WI38 (cell line): ENCODE measurements around the gene CCDC138.

Experiments
- H3K4me3 ChIP-seq: 2 replicates; pipeline ENCODE4 v1.5.1; 2011; ENCODE audit warnings: low read depth, mild to moderate bottlenecking, control low read depth, low read length
- CTCF ChIP-seq: IDR thresholded peaks from 2 replicates; pipeline ENCODE4 v1.5.1; 2012; ENCODE audit warnings: low read depth, mild to moderate bottlenecking, control low read depth, low read length

Gene CCDC138

DNA sequence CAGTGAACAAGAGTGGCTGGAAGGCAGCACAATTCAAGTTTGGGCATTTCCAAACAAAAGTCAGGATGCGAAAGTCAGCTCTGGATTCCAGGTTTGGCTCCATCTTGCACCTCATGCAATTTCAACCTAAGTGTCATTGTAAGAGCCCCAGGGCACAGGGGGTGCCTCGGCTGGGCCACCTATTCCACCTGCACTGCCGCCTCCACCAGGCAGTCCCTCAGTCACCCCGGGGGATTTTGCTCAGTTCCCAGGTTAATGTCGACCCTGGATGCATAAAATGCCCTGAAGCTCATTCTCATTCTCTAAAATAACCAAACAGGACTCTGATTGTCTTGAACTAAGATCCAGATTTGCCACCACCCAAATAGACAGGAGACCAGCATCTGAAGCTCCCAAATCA, 124.8 kb downstream of the CCDC138 start:
- TF ChIP-seq CTCF: no peak
- H3K4me3 ChIP-seq: no peak overlapping the region

DNA sequence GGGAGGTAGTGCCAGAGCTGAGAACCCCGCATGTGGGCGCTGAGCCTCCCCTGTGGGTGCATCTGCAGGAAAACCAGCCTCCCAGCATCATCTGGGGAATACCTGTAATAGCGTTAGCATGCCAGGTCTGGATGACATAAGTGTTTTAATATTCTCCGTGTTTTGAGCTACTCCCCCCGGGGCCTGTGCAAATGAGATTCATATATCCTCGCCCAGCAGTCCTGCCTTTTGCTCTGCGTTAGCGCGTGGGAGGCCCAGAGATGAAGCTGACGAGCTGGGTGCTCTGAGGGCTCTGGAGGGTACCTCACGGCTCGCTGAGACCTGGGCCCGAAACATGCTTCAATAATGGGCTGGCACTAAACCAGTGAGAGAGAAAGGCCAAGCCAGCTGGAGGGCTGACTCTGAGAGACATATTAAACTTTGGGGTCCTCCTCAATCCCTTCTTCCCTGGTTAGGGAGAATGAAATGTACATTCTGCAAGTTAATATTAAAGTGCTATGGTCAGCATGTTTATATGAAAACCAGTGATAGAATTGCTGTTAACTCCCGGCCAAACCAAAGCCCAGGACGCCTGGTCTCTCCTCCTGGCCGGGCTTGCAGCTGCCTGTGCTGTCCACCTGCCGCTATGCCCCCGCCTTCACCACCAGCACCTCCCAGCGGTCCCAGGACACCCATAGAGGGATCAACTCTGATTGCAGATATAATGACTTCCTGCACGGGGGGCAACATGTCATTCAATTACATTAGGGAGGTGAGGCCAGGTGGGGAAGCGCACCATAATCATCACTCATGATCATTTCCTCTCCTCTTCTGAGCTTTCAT, 125.4 kb downstream of the CCDC138 start:
- TF ChIP-seq CTCF: no peak
- H3K4me3 ChIP-seq: no peak overlapping the region

DNA sequence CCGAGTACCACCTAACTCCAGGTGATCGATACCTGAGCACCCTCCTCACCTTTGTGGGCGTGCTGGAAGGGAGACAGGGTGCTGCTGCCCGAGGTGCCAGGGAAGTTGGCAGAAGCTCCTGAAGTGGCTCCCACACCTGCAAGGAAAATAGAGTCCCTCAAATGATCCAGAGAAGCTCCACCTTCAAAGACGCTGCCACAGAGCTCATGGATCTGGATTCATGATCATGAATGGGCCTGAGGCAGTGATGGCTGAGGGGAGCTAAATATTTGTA, 126.0 kb downstream of the CCDC138 start:
- H3K4me3 ChIP-seq: no peak overlapping the region
- TF ChIP-seq CTCF: no peak

DNA sequence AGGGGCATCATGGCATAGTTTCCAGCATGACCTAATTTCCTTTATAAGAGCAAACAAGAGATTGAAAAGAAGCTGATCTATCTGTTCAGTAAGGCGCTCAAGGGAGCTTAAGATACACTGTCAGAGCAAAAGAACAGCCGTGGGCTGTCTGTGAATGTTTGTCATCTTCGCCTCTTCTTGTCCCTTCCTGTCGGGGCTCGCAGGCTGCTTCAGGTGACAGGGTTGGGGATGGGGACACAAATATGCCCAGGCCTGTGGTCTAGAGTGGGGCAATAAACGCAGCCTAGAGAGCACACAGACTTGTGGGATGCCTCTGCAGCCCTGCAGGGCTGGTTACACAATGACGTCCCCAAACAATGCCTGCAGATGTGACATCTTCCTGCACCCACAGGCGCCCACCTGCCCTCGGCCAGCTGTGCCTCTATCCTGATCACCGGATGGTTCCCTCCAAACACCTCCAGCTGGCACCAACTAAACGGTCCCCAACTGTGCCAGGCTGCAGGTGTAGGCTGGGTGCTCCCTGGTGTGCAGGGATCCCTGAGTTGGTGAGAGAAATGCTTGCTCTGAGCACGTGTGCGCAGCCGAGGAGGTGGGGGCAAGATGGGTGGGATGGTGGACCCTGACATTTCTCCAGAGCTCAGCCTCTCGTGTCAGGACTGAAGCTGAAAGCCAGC, 129.7 kb downstream of the CCDC138 start:
- TF ChIP-seq CTCF: no peak
- H3K4me3 ChIP-seq: no peak overlapping the region

GRCh38 chr2:108916796-108917421, 130.3 kb downstream of the CCDC138 start:
- H3K4me3 ChIP-seq: no peak overlapping the region
- no peak for TF ChIP-seq CTCF

GRCh38 chr2:108917526-108917925, 131.0 kb downstream of the CCDC138 start:
- H3K4me3 ChIP-seq: no peak overlapping the region
- TF ChIP-seq CTCF: no peak
